HUES6 (cell line): ENCODE results near the gene ROPN1.
"Not testable (repeated sequence)": the region's sequence is repeated elsewhere in the genome, so short reads cannot be mapped to it uniquely, and the experiment has no call there.

Experiments
- H3K27ac ChIP-seq: 2 replicates; pipeline ENCODE4 v1.7.0; 2013; ENCODE audit warnings: low read depth, mild to moderate bottlenecking, low read length, inconsistent platforms
- H3K27me3 ChIP-seq: 2 replicates; pipeline ENCODE4 v1.6.1; 2013; ENCODE audit warnings: low read length; ENCODE audit not compliant: control insufficient read depth, insufficient read depth
- H3K36me3 ChIP-seq: 2 replicates; pipeline ENCODE4 v1.6.1; 2013; ENCODE audit warnings: low read length; ENCODE audit not compliant: control insufficient read depth, insufficient read depth
- H3K4me1 ChIP-seq: 2 replicates; pipeline ENCODE4 v1.6.1; 2013; ENCODE audit warnings: low read length; ENCODE audit not compliant: control insufficient read depth, insufficient read depth
- H3K4me3 ChIP-seq: 2 replicates; pipeline ENCODE4 v1.5.1; 2013; ENCODE audit warnings: low read depth, low read length
- H3K9ac ChIP-seq: one replicate; pipeline ENCODE4 v1.6.1; 2013; ENCODE audit warnings: mild to moderate bottlenecking, low read length
- H3K9me3 ChIP-seq: 2 replicates; pipeline ENCODE4 v1.6.1; 2013; ENCODE audit warnings: low read depth, low read length; ENCODE audit not compliant: control insufficient read depth, insufficient read depth

ROPN1 gene

GRCh38 chr3:124026516-124026915 is 34.6 kb upstream of the ROPN1 start:
- H3K4me3 ChIP-seq: no peak overlapping the region
- H3K36me3 ChIP-seq: no peaks in the 10 kb centered on the region
- H3K27ac ChIP-seq: no peak overlapping the region
- H3K27me3 ChIP-seq: peaks cover 47% of the 10 kb centered on the region
- H3K9ac ChIP-seq: no peak overlapping the region
- H3K4me1 ChIP-seq: no peaks in the 10 kb centered on the region
- no peaks in the 10 kb centered on the region for H3K9me3 ChIP-seq

- H3K4me1 ChIP-seq, H3K36me3 ChIP-seq, H3K9me3 ChIP-seq, H3K9ac ChIP-seq, H3K4me3 ChIP-seq, H3K27ac ChIP-seq: not testable (repeated sequence)
- peaks cover 35% of the 10 kb centered on the region for H3K27me3 ChIP-seq
Observed at GRCh38 chr3:124023531-124023930, 31.6 kb upstream of the ROPN1 start.

- Histone ChIP-seq H3K27me3 (no peaks in the 10 kb centered on the region; the same call in 1 of the 2 replicates), H3K4me3 (no peak overlapping the region), H3K36me3 (no peaks in the 10 kb centered on the region), H3K9me3 (no peaks in the 10 kb centered on the region), H3K27ac (no peak overlapping the region), H3K4me1 (no peaks in the 10 kb centered on the region), H3K9ac (no peak overlapping the region)
Observed at GRCh38 chr3:124019291-124019690, 27.4 kb upstream of the ROPN1 start.

- not testable (repeated sequence) for H3K4me3 ChIP-seq, H3K36me3 ChIP-seq, H3K27ac ChIP-seq, H3K9me3 ChIP-seq, H3K27me3 ChIP-seq, H3K9ac ChIP-seq, H3K4me1 ChIP-seq
Observed at GRCh38 chr3:124017502-124017901, 25.6 kb upstream of the ROPN1 start.

- not testable (repeated sequence) for H3K4me3 ChIP-seq, H3K4me1 ChIP-seq, H3K9me3 ChIP-seq, H3K9ac ChIP-seq, H3K36me3 ChIP-seq, H3K27ac ChIP-seq, H3K27me3 ChIP-seq
Observed at GRCh38 chr3:124016483-124016882, 24.6 kb upstream of the ROPN1 start.

GRCh38 chr3:124014366-124014942 is 22.5 kb upstream of the ROPN1 start:
- H3K4me3 ChIP-seq: no peak overlapping the region
- no peaks in the 10 kb centered on the region for H3K9me3 ChIP-seq
- H3K9ac ChIP-seq: no peak overlapping the region
- no peak overlapping the region for H3K27ac ChIP-seq
- no peaks in the 10 kb centered on the region; the same call in 1 of the 2 replicates for H3K27me3 ChIP-seq
- H3K4me1 ChIP-seq: no peaks in the 10 kb centered on the region
- H3K36me3 ChIP-seq: no peaks in the 10 kb centered on the region

- not testable (repeated sequence) for H3K9ac ChIP-seq, H3K27ac ChIP-seq, H3K4me3 ChIP-seq, H3K36me3 ChIP-seq, H3K4me1 ChIP-seq, H3K9me3 ChIP-seq
- H3K27me3 ChIP-seq: peaks cover 17% of the 10 kb centered on the region
Observed at GRCh38 chr3:124008321-124008720, 16.4 kb upstream of the ROPN1 start.

- H3K4me3 ChIP-seq: no peak overlapping the region
- H3K27me3 ChIP-seq: peaks cover 17% of the 10 kb centered on the region
- H3K9ac ChIP-seq: no peak overlapping the region
- no peaks in the 10 kb centered on the region for H3K4me1 ChIP-seq
- no peaks in the 10 kb centered on the region for H3K9me3 ChIP-seq
- H3K27ac ChIP-seq: no peak overlapping the region
- no peaks in the 10 kb centered on the region for H3K36me3 ChIP-seq
Observed at GRCh38 chr3:124007186-124007585, 15.3 kb upstream of the ROPN1 start.

GRCh38 chr3:124002405-124003079 is 10.6 kb upstream of the ROPN1 start:
- not testable (repeated sequence) for H3K4me3 ChIP-seq, H3K9ac ChIP-seq, H3K9me3 ChIP-seq, H3K36me3 ChIP-seq, H3K27ac ChIP-seq, H3K4me1 ChIP-seq
- H3K27me3 ChIP-seq: peaks cover 46% of the 10 kb centered on the region

- H3K4me1 ChIP-seq, H3K4me3 ChIP-seq, H3K9ac ChIP-seq, H3K9me3 ChIP-seq, H3K36me3 ChIP-seq, H3K27ac ChIP-seq: not testable (repeated sequence)
- H3K27me3 ChIP-seq: peaks cover 46% of the 10 kb centered on the region
Observed at GRCh38 chr3:124001366-124001765, 9.4 kb upstream of the ROPN1 start.

- no peak overlapping the region for H3K27ac ChIP-seq
- H3K9ac ChIP-seq: no peak overlapping the region
- no peaks in the 10 kb centered on the region for H3K4me1 ChIP-seq
- H3K27me3 ChIP-seq: peaks cover 72% of the 10 kb centered on the region
- H3K36me3 ChIP-seq: no peaks in the 10 kb centered on the region
- H3K4me3 ChIP-seq: no peak overlapping the region
- no peaks in the 10 kb centered on the region for H3K9me3 ChIP-seq
Observed at GRCh38 chr3:123997543-123997942, 5.6 kb upstream of the ROPN1 start.
